ENCODE data around the gene KCNJ5.

KCNJ5 gene

DNA sequence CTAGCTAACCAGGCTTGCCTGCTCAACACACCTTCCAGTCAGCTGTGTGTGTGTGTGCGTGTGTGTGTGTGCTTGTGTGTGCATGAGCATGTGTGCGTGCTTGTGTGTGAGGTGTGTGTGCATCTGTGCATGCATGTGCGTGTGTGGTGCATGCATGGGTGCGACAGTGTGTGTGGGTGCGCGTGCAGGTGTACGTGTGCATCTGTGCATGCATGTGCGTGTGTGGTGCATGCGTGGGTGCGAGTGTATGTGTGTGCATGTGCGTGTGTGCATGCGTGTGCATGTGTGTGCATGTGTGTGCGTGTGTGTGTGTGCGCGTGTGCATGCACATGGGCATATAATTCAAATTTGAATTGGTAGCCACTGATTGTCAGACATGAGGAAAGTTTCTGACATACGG lies 62.0 kb downstream of the KCNJ5 start:
- H3K27me3 ChIP-seq (ENCODE audit: insufficient read depth, poor library complexity, severe bottlenecking), result peaks cover 6% of the 10 kb centered on the region
- no peak for DNase-seq (ENCODE audit: low read depth in 1 of 2, low spot score in 1 of 2)
- TF ChIP-seq, protein P1, sequence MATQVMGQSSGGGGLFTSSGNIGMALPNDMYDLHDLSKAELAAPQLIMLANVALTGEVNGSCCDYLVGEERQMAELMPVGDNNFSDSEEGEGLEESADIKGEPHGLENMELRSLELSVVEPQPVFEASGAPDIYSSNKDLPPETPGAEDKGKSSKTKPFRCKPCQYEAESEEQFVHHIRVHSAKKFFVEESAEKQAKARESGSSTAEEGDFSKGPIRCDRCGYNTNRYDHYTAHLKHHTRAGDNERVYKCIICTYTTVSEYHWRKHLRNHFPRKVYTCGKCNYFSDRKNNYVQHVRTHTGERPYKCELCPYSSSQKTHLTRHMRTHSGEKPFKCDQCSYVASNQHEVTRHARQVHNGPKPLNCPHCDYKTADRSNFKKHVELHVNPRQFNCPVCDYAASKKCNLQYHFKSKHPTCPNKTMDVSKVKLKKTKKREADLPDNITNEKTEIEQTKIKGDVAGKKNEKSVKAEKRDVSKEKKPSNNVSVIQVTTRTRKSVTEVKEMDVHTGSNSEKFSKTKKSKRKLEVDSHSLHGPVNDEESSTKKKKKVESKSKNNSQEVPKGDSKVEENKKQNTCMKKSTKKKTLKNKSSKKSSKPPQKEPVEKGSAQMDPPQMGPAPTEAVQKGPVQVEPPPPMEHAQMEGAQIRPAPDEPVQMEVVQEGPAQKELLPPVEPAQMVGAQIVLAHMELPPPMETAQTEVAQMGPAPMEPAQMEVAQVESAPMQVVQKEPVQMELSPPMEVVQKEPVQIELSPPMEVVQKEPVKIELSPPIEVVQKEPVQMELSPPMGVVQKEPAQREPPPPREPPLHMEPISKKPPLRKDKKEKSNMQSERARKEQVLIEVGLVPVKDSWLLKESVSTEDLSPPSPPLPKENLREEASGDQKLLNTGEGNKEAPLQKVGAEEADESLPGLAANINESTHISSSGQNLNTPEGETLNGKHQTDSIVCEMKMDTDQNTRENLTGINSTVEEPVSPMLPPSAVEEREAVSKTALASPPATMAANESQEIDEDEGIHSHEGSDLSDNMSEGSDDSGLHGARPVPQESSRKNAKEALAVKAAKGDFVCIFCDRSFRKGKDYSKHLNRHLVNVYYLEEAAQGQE (IDR thresholded peaks at IDR 0.05; ENCODE audit: insufficient replicate concordance, low read depth), result no peak
- TF ChIP-seq GABPA (IDR thresholded peaks at IDR 0.05; ENCODE audit: low read depth) (no peak), POLR2AphosphoS5 (IDR thresholded peaks at IDR 0.05; ENCODE audit: low read depth) (no peak), SPI1 (IDR thresholded peaks at IDR 0.05; ENCODE audit: borderline replicate concordance, low read depth) (no peak)
- TF ChIP-seq, protein P2, sequence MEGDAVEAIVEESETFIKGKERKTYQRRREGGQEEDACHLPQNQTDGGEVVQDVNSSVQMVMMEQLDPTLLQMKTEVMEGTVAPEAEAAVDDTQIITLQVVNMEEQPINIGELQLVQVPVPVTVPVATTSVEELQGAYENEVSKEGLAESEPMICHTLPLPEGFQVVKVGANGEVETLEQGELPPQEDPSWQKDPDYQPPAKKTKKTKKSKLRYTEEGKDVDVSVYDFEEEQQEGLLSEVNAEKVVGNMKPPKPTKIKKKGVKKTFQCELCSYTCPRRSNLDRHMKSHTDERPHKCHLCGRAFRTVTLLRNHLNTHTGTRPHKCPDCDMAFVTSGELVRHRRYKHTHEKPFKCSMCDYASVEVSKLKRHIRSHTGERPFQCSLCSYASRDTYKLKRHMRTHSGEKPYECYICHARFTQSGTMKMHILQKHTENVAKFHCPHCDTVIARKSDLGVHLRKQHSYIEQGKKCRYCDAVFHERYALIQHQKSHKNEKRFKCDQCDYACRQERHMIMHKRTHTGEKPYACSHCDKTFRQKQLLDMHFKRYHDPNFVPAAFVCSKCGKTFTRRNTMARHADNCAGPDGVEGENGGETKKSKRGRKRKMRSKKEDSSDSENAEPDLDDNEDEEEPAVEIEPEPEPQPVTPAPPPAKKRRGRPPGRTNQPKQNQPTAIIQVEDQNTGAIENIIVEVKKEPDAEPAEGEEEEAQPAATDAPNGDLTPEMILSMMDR (IDR thresholded peaks at IDR 0.05; ENCODE audit: insufficient read depth, low read length), result no peak

DNA sequence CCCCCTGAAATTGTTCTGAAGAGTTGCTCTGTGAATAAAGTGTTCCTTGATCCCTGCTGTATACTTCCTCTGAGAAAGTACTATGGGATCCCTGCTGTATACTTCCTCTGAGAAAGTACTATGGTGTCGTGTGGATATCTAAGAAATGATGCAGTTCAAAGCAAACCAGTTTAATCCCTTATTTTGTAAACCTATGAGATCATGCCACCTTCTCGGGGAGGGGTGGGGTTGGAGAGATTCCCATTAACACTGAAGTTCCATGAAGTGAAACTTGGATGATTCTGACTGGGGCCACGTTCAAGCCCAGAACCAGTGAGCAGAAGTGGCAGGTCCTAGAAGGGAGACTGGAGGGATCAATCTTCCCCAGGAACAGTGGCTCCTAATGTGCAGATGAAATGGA lies 64.5 kb downstream of the KCNJ5 start:
- peaks cover 10% of the 10 kb centered on the region for H3K27me3 ChIP-seq (ENCODE audit: insufficient read depth, poor library complexity, severe bottlenecking)
- DNase-seq (ENCODE audit: low read depth in 1 of 2, low spot score in 1 of 2), result no peak
- no peak overlapping the region for H3K27ac ChIP-seq (replicated peaks)
- TF ChIP-seq, protein P1 (IDR thresholded peaks at IDR 0.05; ENCODE audit: insufficient replicate concordance, low read depth), result no peak
- TF ChIP-seq GABPA (IDR thresholded peaks at IDR 0.05; ENCODE audit: low read depth) (no peak), SPI1 (IDR thresholded peaks at IDR 0.05; ENCODE audit: borderline replicate concordance, low read depth) (no peak), POLR2AphosphoS5 (IDR thresholded peaks at IDR 0.05; ENCODE audit: low read depth) (no peak)
- TF ChIP-seq, protein P2 (IDR thresholded peaks at IDR 0.05; ENCODE audit: insufficient read depth, low read length), result no peak
- H3K4me3 ChIP-seq (replicated peaks; ENCODE audit: insufficient read depth, low read length), result no peak overlapping the region

More for the DNA sequence above, 62.0 kb downstream of the KCNJ5 start:
- no peak overlapping the region for H3K4me3 ChIP-seq (replicated peaks; ENCODE audit: insufficient read depth, low read length)
- no peak overlapping the region for H3K27ac ChIP-seq (replicated peaks)

DNA sequence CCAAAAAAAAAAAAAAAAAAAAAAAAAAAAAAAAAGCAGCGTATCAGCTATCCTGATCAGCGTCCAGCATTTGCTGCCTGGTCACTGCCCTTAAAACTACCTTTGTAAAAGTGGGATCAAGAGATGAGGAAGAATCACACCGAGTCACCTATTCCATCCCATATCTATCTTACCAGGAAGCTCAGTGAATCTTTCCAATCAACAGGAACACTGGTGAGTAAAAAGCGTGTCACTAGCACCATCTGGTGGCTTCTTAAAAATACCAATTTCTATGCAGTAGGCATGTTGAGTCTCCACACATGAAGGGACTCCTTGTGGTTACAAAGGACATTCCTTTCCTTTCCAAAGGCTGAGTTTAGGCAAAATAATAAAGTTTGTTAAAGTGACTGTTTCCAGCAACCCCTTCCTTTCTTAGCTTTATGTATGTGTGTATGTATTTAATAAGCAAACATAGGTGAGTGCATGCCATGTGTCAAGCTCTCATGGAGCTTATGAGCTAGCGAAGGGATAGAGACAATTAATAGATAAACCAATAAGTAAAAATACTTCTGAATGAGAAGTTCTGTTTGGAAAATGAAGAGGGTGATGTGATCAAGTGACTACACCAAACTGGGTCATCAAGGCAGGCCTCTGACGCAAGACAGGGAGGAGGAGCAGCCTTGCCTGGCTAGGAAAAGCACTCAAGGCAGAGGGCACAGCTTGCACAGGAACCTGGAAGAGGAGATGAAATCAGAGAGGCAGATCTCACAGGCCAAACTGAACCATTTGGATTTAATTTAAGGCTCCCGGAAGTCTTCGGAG lies 65.4 kb downstream of the KCNJ5 start:
- TF ChIP-seq SPI1 (IDR thresholded peaks at IDR 0.05; ENCODE audit: borderline replicate concordance, low read depth) (no peak), POLR2AphosphoS5 (IDR thresholded peaks at IDR 0.05; ENCODE audit: low read depth) (no peak), GABPA (IDR thresholded peaks at IDR 0.05; ENCODE audit: low read depth) (no peak)
- TF ChIP-seq, protein P1 (IDR thresholded peaks at IDR 0.05; ENCODE audit: insufficient replicate concordance, low read depth), result no peak
- TF ChIP-seq, protein P2 (IDR thresholded peaks at IDR 0.05; ENCODE audit: insufficient read depth, low read length), result peak; percentile 29
- Histone ChIP-seq H3K4me3 (replicated peaks; ENCODE audit: insufficient read depth, low read length) (no peak overlapping the region), H3K27ac (replicated peaks) (no peak overlapping the region), H3K27me3 (ENCODE audit: insufficient read depth, poor library complexity, severe bottlenecking) (peaks cover 9% of the 10 kb centered on the region)
- peak; percentile 14 to 18 for DNase-seq (ENCODE audit: low read depth in 1 of 2, low spot score in 1 of 2)

Data from HL-60 (cell line).